Osteoblast (primary cell): ENCODE measurements around the gene IVNS1ABP. TPM values are rescaled to one million over a fixed set of nuclear protein-coding genes. Genes with fewer than 3 reads are reported as not detected.

Experiments
- DNase-seq: peaks from one replicate; pipeline ENCODE4 v3.0.0; 2011; ENCODE audit warnings: low spot score, mixed read lengths; ENCODE audit not compliant: insufficient read length; ENCODE audit errors: missing footprints
- H2AFZ ChIP-seq: 2 replicates; pipeline ENCODE4 v1.6.0; 2011; ENCODE audit warnings: mild to moderate bottlenecking, low read length
- H3K27ac ChIP-seq: 2 replicates; pipeline ENCODE4 v1.5.1; 2011; ENCODE audit warnings: mild to moderate bottlenecking, low read depth, low read length, moderate library complexity
- H3K27me3 ChIP-seq: 2 replicates; pipeline ENCODE4 v1.6.0; 2012; ENCODE audit warnings: mild to moderate bottlenecking, control low read depth, inconsistent platforms, low read length, moderate library complexity; ENCODE audit not compliant: insufficient read depth
- H3K36me3 ChIP-seq: 2 replicates; pipeline ENCODE4 v1.5.1; 2011; ENCODE audit warnings: mild to moderate bottlenecking, low read length, control low read depth, moderate library complexity; ENCODE audit not compliant: insufficient read depth
- H3K4me1 ChIP-seq: 2 replicates; pipeline ENCODE4 v1.5.1; 2011; ENCODE audit warnings: mild to moderate bottlenecking, low read length, control low read depth, moderate library complexity; ENCODE audit not compliant: insufficient read depth
- H3K4me2 ChIP-seq: 2 replicates; pipeline ENCODE4 v1.6.0; 2011; ENCODE audit warnings: mild to moderate bottlenecking, low read length; ENCODE audit not compliant: insufficient read depth
- H3K4me3 ChIP-seq: fragments of 200-600 bp; sonication (generic); 3 replicates; pipeline ENCODE4 v1.5.1; 2012; ENCODE audit warnings: mild to moderate bottlenecking, low read length, inconsistent platforms; ENCODE audit not compliant: insufficient read depth
- H3K79me2 ChIP-seq: 2 replicates; pipeline ENCODE4 v1.6.0; 2012; ENCODE audit warnings: mild to moderate bottlenecking, low read length, control low read depth, inconsistent platforms; ENCODE audit not compliant: insufficient read depth
- H3K9me3 ChIP-seq: 2 replicates; pipeline ENCODE4 v1.5.1; 2011; ENCODE audit warnings: low read depth, low read length, control low read depth
- H4K20me1 ChIP-seq: 2 replicates; pipeline ENCODE4 v1.6.0; 2012; ENCODE audit warnings: mild to moderate bottlenecking, low read length, control low read depth; ENCODE audit not compliant: insufficient read depth
- CTCF ChIP-seq: IDR thresholded peaks from 2 replicates; pipeline ENCODE4 v1.5.1; 2011; ENCODE audit warnings: mild to moderate bottlenecking, low read depth, low read length, moderate library complexity; ENCODE audit errors: extremely low read depth
- total RNA-seq: library from RNA; depleted of rRNA; stranded (reverse); fragments of >200 nt; gene quantifications from 2 replicates; pipeline ENCODE4 v1.2.3, GENCODE V29; 2012

The IVNS1ABP gene
- total RNA-seq, 1 donor, result 94.8 TPM

DNA sequence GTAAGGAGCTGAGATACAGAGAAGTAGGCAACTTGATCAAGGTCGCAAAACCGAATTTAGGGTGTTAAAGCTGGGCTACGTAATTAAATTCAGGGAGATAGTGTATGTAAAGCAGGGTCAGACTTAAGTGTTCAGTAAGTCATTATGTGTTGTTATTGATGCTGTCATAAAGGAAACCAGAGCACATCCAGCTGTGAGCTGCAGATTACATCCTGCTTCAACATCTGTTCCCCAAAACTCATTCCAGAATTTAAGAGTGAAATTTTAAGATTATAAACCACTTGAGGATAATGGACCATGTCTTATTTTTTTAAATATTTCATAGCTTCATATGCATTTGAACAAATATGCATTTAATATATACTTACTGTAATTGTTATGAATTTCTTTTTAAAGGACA, 49.7 kb downstream of the IVNS1ABP start:
- Histone ChIP-seq H3K9me3 (no peaks in the 10 kb centered on the region), H3K4me1 (no peaks in the 10 kb centered on the region), H3K79me2 (no peaks in the 10 kb centered on the region), H3K4me3 (no peak overlapping the region), H4K20me1 (no peaks in the 10 kb centered on the region), H3K4me2 (no peak overlapping the region), H2AFZ (no peak overlapping the region), H3K27ac (no peak overlapping the region), H3K27me3 (no peaks in the 10 kb centered on the region), H3K36me3 (no peaks in the 10 kb centered on the region)
- no peak for TF ChIP-seq CTCF
- no peak for DNase-seq

DNA sequence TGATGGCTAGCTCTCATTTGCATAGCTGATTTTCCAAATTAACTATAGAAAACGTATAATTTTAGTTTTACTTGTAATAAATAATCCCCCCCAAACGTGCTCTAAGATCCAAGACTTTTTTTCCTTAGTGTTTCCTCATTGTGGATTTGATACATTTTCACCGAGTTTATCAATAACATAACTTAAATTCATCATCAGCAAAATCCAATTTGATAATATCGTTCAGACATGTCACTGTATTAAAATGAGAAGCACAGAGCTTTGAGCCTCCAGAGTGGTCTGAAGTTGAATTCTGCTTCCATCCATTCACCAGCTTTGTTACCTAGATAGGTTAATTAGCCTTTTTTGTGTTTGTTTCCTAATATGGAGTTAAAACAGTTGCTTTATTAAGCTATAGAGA, 51.7 kb downstream of the IVNS1ABP start:
- H3K27me3 ChIP-seq, result no peaks in the 10 kb centered on the region
- no peak overlapping the region for H3K27ac ChIP-seq
- H3K9me3 ChIP-seq, result no peaks in the 10 kb centered on the region
- no peak overlapping the region for H3K4me3 ChIP-seq
- H3K36me3 ChIP-seq, result no peaks in the 10 kb centered on the region
- H2AFZ ChIP-seq, result no peak overlapping the region
- no peaks in the 10 kb centered on the region for H3K79me2 ChIP-seq
- no peaks in the 10 kb centered on the region for H4K20me1 ChIP-seq
- no peaks in the 10 kb centered on the region for H3K4me1 ChIP-seq
- DNase-seq, result no peak
- H3K4me2 ChIP-seq, result no peak overlapping the region
- TF ChIP-seq CTCF, result no peak

DNA sequence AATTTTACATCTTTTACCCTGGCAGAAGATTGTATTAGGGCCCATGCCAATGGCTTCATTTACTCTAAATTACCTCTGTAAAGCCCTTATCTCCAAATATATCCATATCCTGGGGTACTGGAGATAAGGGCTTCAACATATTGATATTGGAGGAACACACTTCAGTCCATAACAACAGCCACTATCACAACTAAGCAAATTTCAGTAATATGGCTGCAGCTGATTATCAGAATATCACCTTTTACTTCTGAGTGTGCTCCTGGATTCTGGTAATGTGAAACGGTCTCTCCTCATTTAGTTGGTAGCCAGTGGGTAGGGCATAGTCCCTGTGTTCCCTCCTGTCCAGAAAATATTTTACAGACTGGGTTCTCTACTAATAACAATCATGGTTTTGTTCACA, 53.3 kb downstream of the IVNS1ABP start:
- DNase-seq, result no peak
- Histone ChIP-seq H3K4me3 (no peak overlapping the region), H3K36me3 (no peaks in the 10 kb centered on the region), H2AFZ (no peak overlapping the region), H3K9me3 (no peaks in the 10 kb centered on the region), H4K20me1 (no peaks in the 10 kb centered on the region), H3K27ac (no peak overlapping the region), H3K79me2 (no peaks in the 10 kb centered on the region), H3K4me2 (no peak overlapping the region), H3K27me3 (no peaks in the 10 kb centered on the region), H3K4me1 (no peaks in the 10 kb centered on the region)
- TF ChIP-seq CTCF, result no peak

DNA sequence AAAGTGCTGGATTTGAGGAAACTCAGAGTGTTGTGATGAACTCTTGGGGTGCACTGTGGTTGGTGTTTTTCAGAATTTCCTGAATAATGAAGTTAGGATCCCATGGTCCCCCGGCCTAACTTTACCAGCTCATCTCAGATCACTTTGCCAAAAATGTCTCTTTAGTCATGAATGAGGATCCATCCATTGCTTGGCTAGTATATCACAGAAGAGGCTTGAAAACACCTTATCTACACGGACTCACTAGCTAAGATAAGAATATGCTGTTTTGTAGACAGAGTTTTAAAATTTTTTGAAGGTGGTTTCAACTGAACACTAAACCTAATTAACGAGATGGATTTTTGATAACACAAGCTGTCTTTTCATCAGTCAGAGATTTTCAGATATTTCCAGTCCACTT, 53.8 kb downstream of the IVNS1ABP start:
- H3K79me2 ChIP-seq, result no peaks in the 10 kb centered on the region
- H3K27ac ChIP-seq, result no peak overlapping the region
- H3K27me3 ChIP-seq, result no peaks in the 10 kb centered on the region
- no peak for TF ChIP-seq CTCF
- H3K4me2 ChIP-seq, result no peak overlapping the region
- no peak overlapping the region for H3K4me3 ChIP-seq
- H3K4me1 ChIP-seq, result no peaks in the 10 kb centered on the region
- no peaks in the 10 kb centered on the region for H3K9me3 ChIP-seq
- no peaks in the 10 kb centered on the region for H4K20me1 ChIP-seq
- no peak for DNase-seq
- H3K36me3 ChIP-seq, result no peaks in the 10 kb centered on the region
- H2AFZ ChIP-seq, result no peak overlapping the region
